DOHH2 (cell line): ENCODE data around the gene GOLGA6L2.

Experiments
- H3F3A ChIP-seq: fragments of 200-600 bp; sonication (generic), shearing (Covaris generic); 2 replicates; pipeline ENCODE4 v1.6.0; 2016; ENCODE audit warnings: antibody characterized with exemption, mild to moderate bottlenecking; ENCODE audit not compliant: control insufficient read depth, insufficient read depth
- H3K27ac ChIP-seq: fragments of 200-600 bp; sonication (generic); 2 replicates; pipeline ENCODE4 v1.5.1; 2014; ENCODE audit warnings: low read depth, mild to moderate bottlenecking, low read length, moderate library complexity
- H3K27me3 ChIP-seq: fragments of 200-600 bp; sonication (generic); 2 replicates; pipeline ENCODE4 v1.6.1; 2014; ENCODE audit warnings: mild to moderate bottlenecking, low read length, mixed read lengths; ENCODE audit not compliant: control insufficient read depth
- H3K36me3 ChIP-seq: fragments of 200-600 bp; sonication (generic); 2 replicates; pipeline ENCODE4 v1.6.1; 2014; ENCODE audit warnings: mild to moderate bottlenecking, low read length, moderate library complexity, mixed read lengths; ENCODE audit not compliant: control insufficient read depth
- H3K4me1 ChIP-seq: fragments of 200-600 bp; sonication (generic); 2 replicates; pipeline ENCODE4 v1.6.1; 2014; ENCODE audit warnings: mild to moderate bottlenecking, low read length, mixed read lengths; ENCODE audit not compliant: control insufficient read depth
- H3K4me2 ChIP-seq: fragments of 200-600 bp; sonication (generic); 2 replicates; pipeline ENCODE4 v1.6.0; 2014; ENCODE audit warnings: mild to moderate bottlenecking, low read length, moderate library complexity
- H3K4me3 ChIP-seq: fragments of 200-600 bp; sonication (generic); 2 replicates; pipeline ENCODE4 v1.5.1; 2014; ENCODE audit warnings: mild to moderate bottlenecking, low read length, mixed read lengths
- H3K79me2 ChIP-seq: fragments of 200-600 bp; sonication (generic); 2 replicates; pipeline ENCODE4 v1.6.1; 2014; ENCODE audit warnings: mild to moderate bottlenecking, low read length, mixed read lengths; ENCODE audit not compliant: control insufficient read depth
- H3K9me2 ChIP-seq: fragments of 200-600 bp; sonication (generic); replicated peaks from 2 replicates; pipeline ENCODE4 v1.6.1; 2014; ENCODE audit warnings: mild to moderate bottlenecking, low read length, mixed read lengths; ENCODE audit not compliant: control insufficient read depth
- H3K9me3 ChIP-seq: fragments of 200-600 bp; sonication (generic); 2 replicates; pipeline ENCODE4 v1.6.1; 2014; ENCODE audit warnings: antibody characterized with exemption, low read length, mixed read lengths; ENCODE audit not compliant: control insufficient read depth, insufficient read depth
- H4K20me1 ChIP-seq: fragments of 200-600 bp; sonication (generic); 2 replicates; pipeline ENCODE4 v1.6.0; 2014; ENCODE audit warnings: low read depth, mild to moderate bottlenecking, antibody characterized with exemption, low read length, moderate library complexity; ENCODE audit not compliant: control insufficient read depth, insufficient read depth
- CTCF ChIP-seq: fragments of 200-600 bp; sonication (generic); IDR thresholded peaks from one replicate; pipeline ENCODE4 v1.5.1; 2014; ENCODE audit warnings: antibody characterized with exemption, mild to moderate bottlenecking, low read depth, low read length; ENCODE audit not compliant: poor library complexity, severe bottlenecking
- EZH2phosphoT487 ChIP-seq: fragments of 200-600 bp; sonication (generic); IDR thresholded peaks from 2 replicates; pipeline ENCODE4 v1.6.1; 2017; ENCODE audit warnings: borderline replicate concordance, mild to moderate bottlenecking, antibody characterized with exemption, low read length, moderate library complexity, mixed read lengths

The GOLGA6L2 gene

GRCh38 chr15:23424111-23424904 is 22.7 kb downstream of the GOLGA6L2 start:
- H3K4me1 ChIP-seq, result no peaks in the 10 kb centered on the region
- H3K9me2 ChIP-seq, result no peaks in the 10 kb centered on the region
- no peaks in the 10 kb centered on the region for H3F3A ChIP-seq
- H3K9me3 ChIP-seq, result no peaks in the 10 kb centered on the region
- no peak overlapping the region for H3K4me2 ChIP-seq
- no peak overlapping the region for H3K27ac ChIP-seq
- TF ChIP-seq EZH2phosphoT487 (no peak), CTCF (no peak)
- H4K20me1 ChIP-seq, result no peaks in the 10 kb centered on the region
- no peaks in the 10 kb centered on the region for H3K79me2 ChIP-seq
- H3K4me3 ChIP-seq, result no peak overlapping the region
- H3K36me3 ChIP-seq, result no peaks in the 10 kb centered on the region
- no peaks in the 10 kb centered on the region for H3K27me3 ChIP-seq

- Histone ChIP-seq H3K27me3 (no peaks in the 10 kb centered on the region), H3K36me3 (no peaks in the 10 kb centered on the region), H3F3A (no peaks in the 10 kb centered on the region), H3K4me3 (no peak overlapping the region), H3K9me3 (no peaks in the 10 kb centered on the region), H3K4me1 (no peaks in the 10 kb centered on the region), H3K4me2 (no peak overlapping the region), H4K20me1 (no peaks in the 10 kb centered on the region), H3K9me2 (no peaks in the 10 kb centered on the region), H3K79me2 (no peaks in the 10 kb centered on the region), H3K27ac (no peak overlapping the region)
- TF ChIP-seq CTCF (no peak), EZH2phosphoT487 (no peak)
These were observed 23.9 kb downstream of the GOLGA6L2 start for GRCh38 chr15:23422946-23423708.

- H3K36me3 ChIP-seq, result no peaks in the 10 kb centered on the region
- no peaks in the 10 kb centered on the region for H3F3A ChIP-seq
- H3K4me3 ChIP-seq, result no peak overlapping the region
- H3K27me3 ChIP-seq, result no peaks in the 10 kb centered on the region
- H3K9me2 ChIP-seq, result no peaks in the 10 kb centered on the region
- no peaks in the 10 kb centered on the region for H3K9me3 ChIP-seq
- H3K79me2 ChIP-seq, result no peaks in the 10 kb centered on the region
- H3K4me1 ChIP-seq, result no peaks in the 10 kb centered on the region
- H3K27ac ChIP-seq, result no peak overlapping the region
- TF ChIP-seq EZH2phosphoT487 (no peak), CTCF (no peak)
- H3K4me2 ChIP-seq, result no peak overlapping the region
- H4K20me1 ChIP-seq, result no peaks in the 10 kb centered on the region
These were observed 24.7 kb downstream of the GOLGA6L2 start for GRCh38 chr15:23422099-23422945.
